ENCODE measurements around the gene ABHD12.

DNA sequence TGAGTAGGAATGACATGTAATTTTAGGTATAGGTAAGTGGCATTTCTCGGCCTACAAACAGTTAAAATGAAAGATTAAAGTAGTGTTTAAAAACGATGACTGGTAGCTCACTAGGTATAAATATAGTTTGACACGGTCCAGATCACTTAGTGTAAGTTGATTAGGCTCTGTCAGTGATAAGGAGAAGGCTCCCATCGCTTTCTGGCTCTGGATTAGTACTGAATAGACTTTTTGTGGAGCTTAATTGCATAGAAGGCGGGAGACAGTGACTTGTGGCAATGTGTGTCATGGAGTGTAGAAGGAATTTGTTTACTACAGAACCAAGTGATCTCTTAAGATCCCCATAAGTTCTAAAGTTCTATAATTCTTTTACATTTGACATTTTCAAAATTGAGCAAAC, 136.1 kb downstream of the ABHD12 start:
- TF ChIP-seq, protein P1, sequence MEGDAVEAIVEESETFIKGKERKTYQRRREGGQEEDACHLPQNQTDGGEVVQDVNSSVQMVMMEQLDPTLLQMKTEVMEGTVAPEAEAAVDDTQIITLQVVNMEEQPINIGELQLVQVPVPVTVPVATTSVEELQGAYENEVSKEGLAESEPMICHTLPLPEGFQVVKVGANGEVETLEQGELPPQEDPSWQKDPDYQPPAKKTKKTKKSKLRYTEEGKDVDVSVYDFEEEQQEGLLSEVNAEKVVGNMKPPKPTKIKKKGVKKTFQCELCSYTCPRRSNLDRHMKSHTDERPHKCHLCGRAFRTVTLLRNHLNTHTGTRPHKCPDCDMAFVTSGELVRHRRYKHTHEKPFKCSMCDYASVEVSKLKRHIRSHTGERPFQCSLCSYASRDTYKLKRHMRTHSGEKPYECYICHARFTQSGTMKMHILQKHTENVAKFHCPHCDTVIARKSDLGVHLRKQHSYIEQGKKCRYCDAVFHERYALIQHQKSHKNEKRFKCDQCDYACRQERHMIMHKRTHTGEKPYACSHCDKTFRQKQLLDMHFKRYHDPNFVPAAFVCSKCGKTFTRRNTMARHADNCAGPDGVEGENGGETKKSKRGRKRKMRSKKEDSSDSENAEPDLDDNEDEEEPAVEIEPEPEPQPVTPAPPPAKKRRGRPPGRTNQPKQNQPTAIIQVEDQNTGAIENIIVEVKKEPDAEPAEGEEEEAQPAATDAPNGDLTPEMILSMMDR (conservative IDR thresholded peaks at IDR 0.05; ENCODE audit: low read depth, low read length): no peak
- no peak for TF ChIP-seq EZH2 (IDR thresholded peaks at IDR 0.05; ENCODE audit: borderline replicate concordance, low read depth, low read length, poor library complexity, severe bottlenecking)

Data from A673 (cell line).